ENCODE results near the gene EYA2. TPM values are rescaled to one million over a fixed set of nuclear protein-coding genes. Genes with fewer than 3 reads are reported as not detected.

EYA2 gene
- total RNA-seq, 1 experiment from 2014 or later = 0.25 TPM

DNA sequence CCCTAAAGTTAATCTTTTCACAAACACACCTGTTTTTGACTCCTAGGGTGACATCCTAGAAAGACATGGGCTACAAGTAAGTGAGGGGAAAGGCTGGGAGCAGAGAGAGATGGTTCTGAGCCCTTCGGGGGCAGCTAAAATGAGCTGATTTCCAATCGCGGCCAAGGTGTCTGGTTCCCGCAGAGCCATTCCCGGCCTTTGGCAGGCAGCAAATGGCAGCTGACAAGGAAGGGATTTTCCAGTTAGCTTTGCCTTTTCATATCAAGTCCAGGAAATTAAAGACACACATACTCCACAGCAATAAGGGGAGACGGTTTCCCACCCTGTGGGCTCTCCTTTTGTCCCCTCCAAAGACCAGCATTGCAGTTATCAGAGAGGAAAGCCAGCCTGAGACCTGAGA, 233.4 kb downstream of the EYA2 start:
- Mint-ChIP-seq H3K4me3 (ENCODE audit: unreplicated experiment) (no peak overlapping the region), H3K27me3 (ENCODE audit: insufficient read depth, unreplicated experiment) (no peaks in the 10 kb centered on the region), H3K4me1 (ENCODE audit: low read depth, unreplicated experiment) (peaks cover 17% of the 10 kb centered on the region), H3K27ac (ENCODE audit: unreplicated experiment) (no peak overlapping the region), H3K9me3 (ENCODE audit: unreplicated experiment) (no peaks in the 10 kb centered on the region), H3K36me3 (ENCODE audit: insufficient read depth, unreplicated experiment) (no peaks in the 10 kb centered on the region)
- TF ChIP-seq CTCF (IDR thresholded peaks at IDR 0.05; ENCODE audit: insufficient read depth in 1 of 2, low read depth in 1 of 2, low read length in 1 of 2, severe bottlenecking in 1 of 2, unreplicated experiment in 1 of 2) = no peak
- no peak overlapping the region for H3K4me3 ChIP-seq (ENCODE audit: low read depth, low read length)
- intact Hi-C loops (cut with micrococcal nuclease; ENCODE audit: unreplicated experiment) = no loop called here
- 0 out of 2 replicates have a peak, but pooled peaks cover 5% of the 10 kb centered on the region for H3K4me1 ChIP-seq
- BruUV-seq (replicated peaks) = no TSS peak
- no peaks in the 10 kb centered on the region for H3K27me3 ChIP-seq (replicated peaks; ENCODE audit: control insufficient read depth, insufficient read depth, low read length)
- H3K9me3 ChIP-seq = no peaks in the 10 kb centered on the region; the same call in 1 of the 2 replicates
- DNase-seq = no peak
- no peaks in the 10 kb centered on the region for H3K36me3 ChIP-seq (ENCODE audit: control insufficient read depth, insufficient read depth, low read length)
- ChIA-PET POLR2A (no interaction called here), CTCF (interaction anchor here (0.6 kb wide), 1 partner anchor 105 kb away, joined by 11 read pairs; no protein-coding TSS in a partner anchor)

DNA sequence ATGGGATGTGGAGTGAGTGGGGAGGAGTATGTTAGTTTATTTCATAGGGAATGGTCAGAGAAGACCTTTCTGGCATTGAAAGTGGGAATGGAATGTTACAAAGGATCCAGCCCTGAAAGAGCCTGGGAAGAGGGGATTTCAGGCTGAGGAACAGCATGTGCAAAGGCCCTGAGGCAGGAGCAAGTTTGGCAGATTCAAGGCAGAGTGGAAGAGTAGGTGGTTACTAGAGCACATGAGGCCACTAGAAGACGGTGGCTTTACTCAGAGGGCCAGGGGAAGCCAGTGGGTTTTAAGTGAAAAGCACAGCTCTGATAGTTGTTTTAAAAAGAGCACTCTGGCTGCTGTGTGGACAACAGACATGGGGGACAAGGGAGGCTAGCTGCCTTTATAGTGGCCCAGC, 234.7 kb downstream of the EYA2 start:
- H3K4me1 ChIP-seq = 0 out of 2 replicates have a peak, but pooled peaks cover 9% of the 10 kb centered on the region
- CTCF ChIA-PET = no interaction called here
- H3K4me3 Mint-ChIP-seq (ENCODE audit: unreplicated experiment) = no peak overlapping the region
- H3K4me1 Mint-ChIP-seq (ENCODE audit: low read depth, unreplicated experiment) = peaks cover 17% of the 10 kb centered on the region
- no peak overlapping the region for H3K4me3 ChIP-seq (ENCODE audit: low read depth, low read length)
- H3K9me3 ChIP-seq = no peaks in the 10 kb centered on the region; the same call in 1 of the 2 replicates
- H3K27ac Mint-ChIP-seq (ENCODE audit: unreplicated experiment) = no peak overlapping the region
- no peaks in the 10 kb centered on the region for H3K27me3 ChIP-seq (replicated peaks; ENCODE audit: control insufficient read depth, insufficient read depth, low read length)
- POLR2A ChIA-PET = no interaction called here
- intact Hi-C loops (cut with micrococcal nuclease; ENCODE audit: unreplicated experiment) = no loop called here
- no TSS peak for BruUV-seq (replicated peaks)
- TF ChIP-seq CTCF (IDR thresholded peaks at IDR 0.05; ENCODE audit: insufficient read depth in 1 of 2, low read depth in 1 of 2, low read length in 1 of 2, severe bottlenecking in 1 of 2, unreplicated experiment in 1 of 2) = no peak
- no peak for DNase-seq
- H3K27me3 Mint-ChIP-seq (ENCODE audit: insufficient read depth, unreplicated experiment) = no peaks in the 10 kb centered on the region
- no peaks in the 10 kb centered on the region for H3K9me3 Mint-ChIP-seq (ENCODE audit: unreplicated experiment)
- no peaks in the 10 kb centered on the region for H3K36me3 Mint-ChIP-seq (ENCODE audit: insufficient read depth, unreplicated experiment)
- no peaks in the 10 kb centered on the region for H3K36me3 ChIP-seq (ENCODE audit: control insufficient read depth, insufficient read depth, low read length)

- intact Hi-C loops (cut with micrococcal nuclease; ENCODE audit: unreplicated experiment) = no loop called here
- no peak overlapping the region for H3K4me3 Mint-ChIP-seq (ENCODE audit: unreplicated experiment)
Observed at GRCh38 chr20:47133809-47134456, 239.3 kb downstream of the EYA2 start.

More at GRCh38 chr20:47133809-47134456, 239.3 kb downstream of the EYA2 start:
- peaks cover 9% of the 10 kb centered on the region for H3K4me1 Mint-ChIP-seq (ENCODE audit: low read depth, unreplicated experiment)
- Histone ChIP-seq H3K27me3 (replicated peaks; ENCODE audit: control insufficient read depth, insufficient read depth, low read length) (no peaks in the 10 kb centered on the region), H3K4me1 (0 out of 2 replicates have a peak, but pooled peaks cover 5% of the 10 kb centered on the region), H3K4me3 (ENCODE audit: low read depth, low read length) (no peak overlapping the region), H3K9me3 (no peaks in the 10 kb centered on the region; the same call in 1 of the 2 replicates), H3K36me3 (ENCODE audit: control insufficient read depth, insufficient read depth, low read length) (no peaks in the 10 kb centered on the region)
- ChIA-PET POLR2A (no interaction called here), CTCF (interaction anchor here (0.6 kb wide), 1 partner anchor 356 kb away, joined by 5 read pairs; no protein-coding TSS in a partner anchor)
- no TSS peak for BruUV-seq (replicated peaks)
- no peaks in the 10 kb centered on the region for H3K36me3 Mint-ChIP-seq (ENCODE audit: insufficient read depth, unreplicated experiment)
- DNase-seq = no peak
- H3K9me3 Mint-ChIP-seq (ENCODE audit: unreplicated experiment) = no peaks in the 10 kb centered on the region
- H3K27ac Mint-ChIP-seq (ENCODE audit: unreplicated experiment) = no peak overlapping the region
- TF ChIP-seq CTCF (IDR thresholded peaks at IDR 0.05; ENCODE audit: insufficient read depth in 1 of 2, low read depth in 1 of 2, low read length in 1 of 2, severe bottlenecking in 1 of 2, unreplicated experiment in 1 of 2) = no peak
- no peaks in the 10 kb centered on the region for H3K27me3 Mint-ChIP-seq (ENCODE audit: insufficient read depth, unreplicated experiment)

Measured in Caco-2 (cell line).